HEK293 (cell line): Measurements from ENCODE around the gene NDUFS7.

Experiments used
- CTCF ChIA-PET: fragments of 350-600 bp; formaldehyde crosslinking; extraction: SDS; loops from one replicate; lab custom pipeline; 2021; ENCODE audit warnings: antibody characterized with exemption; lab: Yijun Ruan, JAX
- POLR2A ChIA-PET: fragments of 300-600 bp; formaldehyde crosslinking; extraction: SDS; loops from one replicate; lab custom pipeline; 2020; ENCODE audit warnings: antibody characterized with exemption, inconsistent platforms; lab: Yijun Ruan, JAX
- H3K27ac ChIP-seq: fragments of 200-500 bp; sonication (Bioruptor generic); 2 replicates; pipeline ENCODE4 v1.5.1; 2014; ENCODE audit warnings: low read depth, low read length, control low read depth, inconsistent platforms; ENCODE audit errors: extremely low read depth
- H3K36me3 ChIP-seq, 2 experiments: fragments of 200-500 bp in 1 of 2; sonication (Bioruptor generic) in 1 of 2; 1 replicate in 1 of 2; 2 replicates in 1 of 2; pipeline ENCODE4 v1.5.1; 2014 to 2017; ENCODE audit warnings: inconsistent platforms in 2 of 2, low read length in 2 of 2; ENCODE audit not compliant: control insufficient read depth in 2 of 2, insufficient read depth in 1 of 2
- H3K4me1 ChIP-seq: fragments of 200-500 bp; sonication (Bioruptor generic); 2 replicates; pipeline ENCODE4 v1.5.1; 2014; ENCODE audit warnings: mild to moderate bottlenecking, low read length, inconsistent platforms; ENCODE audit not compliant: control insufficient read depth, insufficient read depth
- H3K4me3 ChIP-seq: 2 replicates; pipeline ENCODE4 v1.5.1; 2011; ENCODE audit warnings: low read depth, mild to moderate bottlenecking, control low read depth, low read length, moderate library complexity
- H3K9me3 ChIP-seq: fragments of 200-500 bp; sonication (Bioruptor generic); 2 replicates; pipeline ENCODE4 v1.5.1; 2014; ENCODE audit warnings: low read depth, low read length, inconsistent platforms; ENCODE audit not compliant: control insufficient read depth, insufficient read depth
- GLIS2 ChIP-seq: fragments of 450-650 bp; formaldehyde crosslinking; IDR thresholded peaks from 2 replicates; pipeline ENCODE4 v1.5.1; 2016; ENCODE audit warnings: missing biosample characterization, missing genetic modification characterization
- KLF9 ChIP-seq: fragments of 450-650 bp; formaldehyde crosslinking; IDR thresholded peaks from 2 replicates; pipeline ENCODE4 v1.5.1; 2016; ENCODE audit warnings: missing biosample characterization, missing genetic modification characterization, low read depth
- PRDM1 ChIP-seq: fragments of 450-650 bp; formaldehyde crosslinking; IDR thresholded peaks from 2 replicates; pipeline ENCODE4; 2016; ENCODE audit warnings: missing biosample characterization, missing genetic modification characterization
- RBAK ChIP-seq: fragments of 450-650 bp; formaldehyde crosslinking; IDR thresholded peaks from 2 replicates; pipeline ENCODE4 v1.5.1; 2016; ENCODE audit warnings: missing biosample characterization, missing genetic modification characterization
- SCRT1 ChIP-seq: fragments of 450-650 bp; formaldehyde crosslinking; IDR thresholded peaks from 2 replicates; pipeline ENCODE4 v1.5.1; 2016; ENCODE audit warnings: missing biosample characterization, missing genetic modification characterization, borderline replicate concordance
- ZBTB1 ChIP-seq: fragments of 450-650 bp; formaldehyde crosslinking; IDR thresholded peaks from 2 replicates; pipeline ENCODE4 v1.5.1; 2016; ENCODE audit warnings: missing biosample characterization, missing genetic modification characterization
- ZBTB17 ChIP-seq: fragments of 450-650 bp; formaldehyde crosslinking; IDR thresholded peaks from 2 replicates; pipeline ENCODE4 v1.5.1; 2016; ENCODE audit warnings: missing biosample characterization, missing genetic modification characterization
- ZBTB7A ChIP-seq: fragments of 450-650 bp; formaldehyde crosslinking; IDR thresholded peaks from 2 replicates; pipeline ENCODE4 v1.5.1; 2016; ENCODE audit warnings: low read depth, missing biosample characterization, missing genetic modification characterization
- ZNF175 ChIP-seq: fragments of 450-650 bp; formaldehyde crosslinking; IDR thresholded peaks from 2 replicates; pipeline ENCODE4 v1.5.1; 2016; ENCODE audit warnings: missing biosample characterization, missing genetic modification characterization
- ZNF2 ChIP-seq: fragments of 450-650 bp; formaldehyde crosslinking; IDR thresholded peaks from 2 replicates; pipeline ENCODE4 v1.5.1; 2016; ENCODE audit warnings: missing biosample characterization, missing genetic modification characterization
- ZNF23 ChIP-seq: fragments of 450-650 bp; formaldehyde crosslinking; IDR thresholded peaks from 2 replicates; pipeline ENCODE4 v1.5.1; 2016; ENCODE audit warnings: missing biosample characterization, missing genetic modification characterization, borderline replicate concordance
- ZNF341 ChIP-seq: fragments of 450-650 bp; formaldehyde crosslinking; IDR thresholded peaks from 2 replicates; pipeline ENCODE4; 2016; ENCODE audit warnings: low read depth, missing biosample characterization, missing genetic modification characterization
- ZNF404 ChIP-seq: fragments of 450-650 bp; formaldehyde crosslinking; IDR thresholded peaks from 2 replicates; pipeline ENCODE4 v1.5.1; 2017; ENCODE audit warnings: missing biosample characterization, missing genetic modification characterization
- ZNF501 ChIP-seq: fragments of 450-650 bp; formaldehyde crosslinking; IDR thresholded peaks from 2 replicates; pipeline ENCODE4 v1.5.1; 2016; ENCODE audit warnings: missing biosample characterization, missing genetic modification characterization
- ZNF549 ChIP-seq: fragments of 450-650 bp; IDR thresholded peaks from 2 replicates; pipeline ENCODE4 v1.5.1; 2018; ENCODE audit warnings: missing biosample characterization, missing genetic modification characterization, mild to moderate bottlenecking, inconsistent platforms, moderate library complexity
- ZNF596 ChIP-seq: fragments of 450-650 bp; IDR thresholded peaks from 2 replicates; pipeline ENCODE4 v1.5.0; 2018; ENCODE audit warnings: missing biosample characterization, mild to moderate bottlenecking, missing genetic modification characterization, moderate library complexity
- ZNF621 ChIP-seq: fragments of 450-650 bp; formaldehyde crosslinking; IDR thresholded peaks from 2 replicates; pipeline ENCODE4 v1.5.1; 2017; ENCODE audit warnings: missing biosample characterization, missing genetic modification characterization
- ZNF658 ChIP-seq: fragments of 450-650 bp; formaldehyde crosslinking; IDR thresholded peaks from 2 replicates; pipeline ENCODE4; 2016; ENCODE audit warnings: missing biosample characterization, missing genetic modification characterization
- TF ChIP-seq, protein P1 (sequence below): fragments of 450-650 bp; formaldehyde crosslinking; IDR thresholded peaks from 2 replicates; pipeline ENCODE4 v1.5.1; 2017; ENCODE audit warnings: missing biosample characterization, missing genetic modification characterization
- TF ChIP-seq, protein P2 (sequence below): fragments of 450-650 bp; formaldehyde crosslinking; IDR thresholded peaks from 2 replicates; pipeline ENCODE4 v1.5.1; 2016; ENCODE audit warnings: missing biosample characterization, missing genetic modification characterization
- TF ChIP-seq, protein P3 (sequence below): fragments of 450-650 bp; formaldehyde crosslinking; IDR thresholded peaks from 2 replicates; pipeline ENCODE4 v1.5.1; 2016; ENCODE audit warnings: missing biosample characterization, missing genetic modification characterization
- TF ChIP-seq, protein P4 (sequence below): fragments of 450-650 bp; formaldehyde crosslinking; IDR thresholded peaks from 2 replicates; pipeline ENCODE4 v1.5.1; 2016; ENCODE audit warnings: missing biosample characterization, missing genetic modification characterization
- TF ChIP-seq, protein P5 (sequence below): fragments of 450-650 bp; IDR thresholded peaks from 2 replicates; pipeline ENCODE4 v1.5.1; 2018; ENCODE audit warnings: missing biosample characterization, mild to moderate bottlenecking, missing genetic modification characterization

Gene NDUFS7

DNA sequence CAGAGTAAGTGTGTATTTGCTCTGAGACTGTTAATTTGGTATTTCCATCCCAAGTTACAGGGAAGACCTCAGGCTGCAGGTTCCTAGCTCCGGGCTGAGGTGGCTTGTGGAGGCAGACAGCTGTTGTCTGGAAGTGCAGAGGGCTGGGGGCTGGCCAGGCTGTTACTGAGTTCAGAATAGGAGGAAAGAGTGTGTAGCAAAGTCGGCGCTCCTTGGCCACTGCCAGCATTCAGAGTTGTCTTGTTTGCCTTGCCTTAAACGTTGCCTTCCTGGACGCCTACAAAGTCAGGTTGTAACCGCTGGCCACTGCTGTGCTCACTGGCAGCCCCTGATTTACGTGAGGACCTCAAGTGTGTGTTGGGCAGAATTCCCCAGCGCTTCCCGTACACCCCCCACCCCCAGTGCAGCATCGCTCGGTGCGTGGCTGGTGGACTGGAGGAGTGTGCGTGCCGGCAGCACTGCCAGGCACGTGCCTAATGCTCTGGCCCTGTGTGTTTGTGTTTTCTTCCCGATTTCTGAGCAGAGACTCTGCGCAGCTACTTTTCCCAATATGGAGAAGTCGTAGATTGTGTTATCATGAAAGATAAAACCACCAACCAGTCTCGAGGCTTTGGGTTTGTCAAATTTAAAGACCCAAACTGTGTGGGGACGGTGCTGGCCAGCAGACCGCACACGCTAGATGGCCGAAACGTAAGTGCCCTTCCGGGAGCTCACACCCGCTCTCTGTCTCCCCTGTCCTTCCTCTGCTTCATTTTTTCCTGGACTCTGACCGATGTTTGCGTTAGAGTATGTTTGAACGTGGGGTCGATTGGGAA is 34.2 kb downstream of the NDUFS7 start:
- TF ChIP-seq ZNF23 (tag by site-specific recombination) (no peak), ZNF658 (tag by site-specific recombination) (no peak), ZNF501 (no peak), RBAK (tag by site-specific recombination) (no peak), ZNF596 (tag by site-specific recombination) (no peak), ZBTB17 (no peak), GLIS2 (tag by site-specific recombination) (no peak), ZNF175 (tag by site-specific recombination) (no peak)
- TF ChIP-seq, protein P1, sequence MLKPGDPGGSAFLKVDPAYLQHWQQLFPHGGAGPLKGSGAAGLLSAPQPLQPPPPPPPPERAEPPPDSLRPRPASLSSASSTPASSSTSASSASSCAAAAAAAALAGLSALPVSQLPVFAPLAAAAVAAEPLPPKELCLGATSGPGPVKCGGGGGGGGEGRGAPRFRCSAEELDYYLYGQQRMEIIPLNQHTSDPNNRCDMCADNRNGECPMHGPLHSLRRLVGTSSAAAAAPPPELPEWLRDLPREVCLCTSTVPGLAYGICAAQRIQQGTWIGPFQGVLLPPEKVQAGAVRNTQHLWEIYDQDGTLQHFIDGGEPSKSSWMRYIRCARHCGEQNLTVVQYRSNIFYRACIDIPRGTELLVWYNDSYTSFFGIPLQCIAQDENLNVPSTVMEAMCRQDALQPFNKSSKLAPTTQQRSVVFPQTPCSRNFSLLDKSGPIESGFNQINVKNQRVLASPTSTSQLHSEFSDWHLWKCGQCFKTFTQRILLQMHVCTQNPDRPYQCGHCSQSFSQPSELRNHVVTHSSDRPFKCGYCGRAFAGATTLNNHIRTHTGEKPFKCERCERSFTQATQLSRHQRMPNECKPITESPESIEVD: no peak
- TF ChIP-seq, protein P2, sequence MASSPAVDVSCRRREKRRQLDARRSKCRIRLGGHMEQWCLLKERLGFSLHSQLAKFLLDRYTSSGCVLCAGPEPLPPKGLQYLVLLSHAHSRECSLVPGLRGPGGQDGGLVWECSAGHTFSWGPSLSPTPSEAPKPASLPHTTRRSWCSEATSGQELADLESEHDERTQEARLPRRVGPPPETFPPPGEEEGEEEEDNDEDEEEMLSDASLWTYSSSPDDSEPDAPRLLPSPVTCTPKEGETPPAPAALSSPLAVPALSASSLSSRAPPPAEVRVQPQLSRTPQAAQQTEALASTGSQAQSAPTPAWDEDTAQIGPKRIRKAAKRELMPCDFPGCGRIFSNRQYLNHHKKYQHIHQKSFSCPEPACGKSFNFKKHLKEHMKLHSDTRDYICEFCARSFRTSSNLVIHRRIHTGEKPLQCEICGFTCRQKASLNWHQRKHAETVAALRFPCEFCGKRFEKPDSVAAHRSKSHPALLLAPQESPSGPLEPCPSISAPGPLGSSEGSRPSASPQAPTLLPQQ (tag by site-specific recombination): no peak
- TF ChIP-seq, protein P3, sequence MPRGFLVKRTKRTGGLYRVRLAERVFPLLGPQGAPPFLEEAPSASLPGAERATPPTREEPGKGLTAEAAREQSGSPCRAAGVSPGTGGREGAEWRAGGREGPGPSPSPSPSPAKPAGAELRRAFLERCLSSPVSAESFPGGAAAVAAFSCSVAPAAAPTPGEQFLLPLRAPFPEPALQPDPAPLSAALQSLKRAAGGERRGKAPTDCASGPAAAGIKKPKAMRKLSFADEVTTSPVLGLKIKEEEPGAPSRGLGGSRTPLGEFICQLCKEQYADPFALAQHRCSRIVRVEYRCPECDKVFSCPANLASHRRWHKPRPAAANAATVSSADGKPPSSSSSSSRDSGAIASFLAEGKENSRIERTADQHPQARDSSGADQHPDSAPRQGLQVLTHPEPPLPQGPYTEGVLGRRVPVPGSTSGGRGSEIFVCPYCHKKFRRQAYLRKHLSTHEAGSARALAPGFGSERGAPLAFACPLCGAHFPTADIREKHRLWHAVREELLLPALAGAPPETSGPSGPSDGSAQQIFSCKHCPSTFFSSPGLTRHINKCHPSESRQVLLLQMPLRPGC (tag by site-specific recombination): no peak
- TF ChIP-seq, all 188 proteins: peak for 0
- Histone ChIP-seq H3K4me3 (no peak overlapping the region), H3K4me1 (peaks cover 22% of the 10 kb centered on the region), H3K36me3 (peaks cover 13 to 80% of the 10 kb centered on the region in 2 experiments), H3K27ac (peak overlapping the region; percentile 41; the same call in 1 of the 2 replicates), H3K9me3 (no peaks in the 10 kb centered on the region)
- CTCF ChIA-PET: no interaction called here
- POLR2A ChIA-PET: interaction anchor here (0.9 kb wide), 1 partner anchor 8 kb away, joined by 4 read pairs; no protein-coding TSS in a partner anchor

DNA sequence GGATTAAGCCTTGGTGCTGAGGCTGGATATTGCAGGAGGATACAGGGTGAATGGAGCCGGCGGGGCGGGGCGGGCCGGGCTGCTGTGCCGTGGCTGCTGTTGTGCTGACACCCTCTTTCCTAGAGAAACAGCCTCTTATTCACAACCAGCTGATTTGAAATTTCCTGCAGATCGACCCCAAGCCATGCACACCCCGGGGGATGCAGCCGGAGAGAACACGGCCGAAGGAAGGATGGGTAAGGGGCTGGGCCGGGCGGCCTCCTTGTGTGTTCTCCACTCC is 34.7 kb downstream of the NDUFS7 start:
- CTCF ChIA-PET: no interaction called here
- Histone ChIP-seq H3K36me3 (peaks cover 13 to 80% of the 10 kb centered on the region in 2 experiments), H3K9me3 (no peaks in the 10 kb centered on the region), H3K4me3 (no peak overlapping the region)
- TF ChIP-seq ZNF621 (tag by site-specific recombination): no peak
- TF ChIP-seq PRDM1 (tag by site-specific recombination): no peak
- TF ChIP-seq, protein P4, sequence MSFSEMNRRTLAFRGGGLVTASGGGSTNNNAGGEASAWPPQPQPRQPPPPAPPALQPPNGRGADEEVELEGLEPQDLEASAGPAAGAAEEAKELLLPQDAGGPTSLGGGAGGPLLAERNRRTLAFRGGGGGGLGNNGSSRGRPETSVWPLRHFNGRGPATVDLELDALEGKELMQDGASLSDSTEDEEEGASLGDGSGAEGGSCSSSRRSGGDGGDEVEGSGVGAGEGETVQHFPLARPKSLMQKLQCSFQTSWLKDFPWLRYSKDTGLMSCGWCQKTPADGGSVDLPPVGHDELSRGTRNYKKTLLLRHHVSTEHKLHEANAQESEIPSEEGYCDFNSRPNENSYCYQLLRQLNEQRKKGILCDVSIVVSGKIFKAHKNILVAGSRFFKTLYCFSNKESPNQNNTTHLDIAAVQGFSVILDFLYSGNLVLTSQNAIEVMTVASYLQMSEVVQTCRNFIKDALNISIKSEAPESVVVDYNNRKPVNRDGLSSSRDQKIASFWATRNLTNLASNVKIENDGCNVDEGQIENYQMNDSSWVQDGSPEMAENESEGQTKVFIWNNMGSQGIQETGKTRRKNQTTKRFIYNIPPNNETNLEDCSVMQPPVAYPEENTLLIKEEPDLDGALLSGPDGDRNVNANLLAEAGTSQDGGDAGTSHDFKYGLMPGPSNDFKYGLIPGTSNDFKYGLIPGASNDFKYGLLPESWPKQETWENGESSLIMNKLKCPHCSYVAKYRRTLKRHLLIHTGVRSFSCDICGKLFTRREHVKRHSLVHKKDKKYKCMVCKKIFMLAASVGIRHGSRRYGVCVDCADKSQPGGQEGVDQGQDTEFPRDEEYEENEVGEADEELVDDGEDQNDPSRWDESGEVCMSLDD (tag by site-specific recombination): no peak
- no peak for TF ChIP-seq ZBTB1 (tag by site-specific recombination)
- TF ChIP-seq ZNF404 (tag by site-specific recombination): no peak
- TF ChIP-seq, protein P5, sequence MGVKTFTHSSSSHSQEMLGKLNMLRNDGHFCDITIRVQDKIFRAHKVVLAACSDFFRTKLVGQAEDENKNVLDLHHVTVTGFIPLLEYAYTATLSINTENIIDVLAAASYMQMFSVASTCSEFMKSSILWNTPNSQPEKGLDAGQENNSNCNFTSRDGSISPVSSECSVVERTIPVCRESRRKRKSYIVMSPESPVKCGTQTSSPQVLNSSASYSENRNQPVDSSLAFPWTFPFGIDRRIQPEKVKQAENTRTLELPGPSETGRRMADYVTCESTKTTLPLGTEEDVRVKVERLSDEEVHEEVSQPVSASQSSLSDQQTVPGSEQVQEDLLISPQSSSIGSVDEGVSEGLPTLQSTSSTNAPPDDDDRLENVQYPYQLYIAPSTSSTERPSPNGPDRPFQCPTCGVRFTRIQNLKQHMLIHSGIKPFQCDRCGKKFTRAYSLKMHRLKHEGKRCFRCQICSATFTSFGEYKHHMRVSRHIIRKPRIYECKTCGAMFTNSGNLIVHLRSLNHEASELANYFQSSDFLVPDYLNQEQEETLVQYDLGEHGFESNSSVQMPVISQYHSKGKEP (tag by site-specific recombination): no peak
- TF ChIP-seq KLF9: no peak
- no peak for TF ChIP-seq SCRT1 (tag by site-specific recombination)
- no peak for TF ChIP-seq ZNF549 (tag by site-specific recombination)
- no peak for TF ChIP-seq ZBTB7A (tag by site-specific recombination)
- TF ChIP-seq ZNF2 (tag by site-specific recombination): no peak
- no peak for TF ChIP-seq ZNF341
- TF ChIP-seq, all 188 proteins: peak for 0
- H3K27ac ChIP-seq: peak overlapping the region; percentile 41; the same call in 1 of the 2 replicates
- H3K4me1 ChIP-seq: peaks cover 22% of the 10 kb centered on the region
- POLR2A ChIA-PET: interaction anchor here (1.1 to 1.2 kb wide), 2 partner anchors 9 to 150 kb away, joined by 3 read pairs; partner anchors contain the start of gene CIRBP
